ENCODE results near the gene CLCN7.
"Not testable (repeated sequence)": the region's sequence is repeated elsewhere in the genome, so short reads cannot be mapped to it uniquely, and the experiment has no call there.

CLCN7 gene

GRCh38 chr16:1485847-1486496, 11.1 kb upstream of the CLCN7 start:
- no peaks in the 10 kb centered on the region for H3K27me3 ChIP-seq (ENCODE audit: control insufficient read depth, insufficient read depth, low read length)
- no peak overlapping the region for H3K27ac ChIP-seq (ENCODE audit: low read depth, low read length)
- H3K9me3 ChIP-seq (ENCODE audit: control insufficient read depth, insufficient read depth, low read length) = no peaks in the 10 kb centered on the region
- H3K9ac ChIP-seq (ENCODE audit: low read depth, low read length) = no peak overlapping the region
- H3K36me3 ChIP-seq (ENCODE audit: control insufficient read depth, insufficient read depth, low read length) = no peaks in the 10 kb centered on the region
- H3K4me3 ChIP-seq (ENCODE audit: low read depth, low read length) = no peak overlapping the region
- H3K4me1 ChIP-seq (ENCODE audit: control insufficient read depth, insufficient read depth, low read length) = no peaks in the 10 kb centered on the region

- no peak overlapping the region for H3K4me3 ChIP-seq (ENCODE audit: low read depth, low read length)
- no peak overlapping the region for H3K9ac ChIP-seq (ENCODE audit: low read depth, low read length)
- no peaks in the 10 kb centered on the region for H3K4me1 ChIP-seq (ENCODE audit: control insufficient read depth, insufficient read depth, low read length)
- H3K27me3 ChIP-seq (ENCODE audit: control insufficient read depth, insufficient read depth, low read length) = peaks cover 6% of the 10 kb centered on the region; the same call in 1 of the 2 replicates
- H3K9me3 ChIP-seq (ENCODE audit: control insufficient read depth, insufficient read depth, low read length) = no peaks in the 10 kb centered on the region
- no peak overlapping the region for H3K27ac ChIP-seq (ENCODE audit: low read depth, low read length)
- H3K36me3 ChIP-seq (ENCODE audit: control insufficient read depth, insufficient read depth, low read length) = no peaks in the 10 kb centered on the region
These were observed 7.3 kb upstream of the CLCN7 start for GRCh38 chr16:1481906-1482835.

GRCh38 chr16:1478937-1479336, 4.1 kb upstream of the CLCN7 start:
- not testable (repeated sequence) for H3K9me3 ChIP-seq (ENCODE audit: control insufficient read depth, insufficient read depth, low read length); H3K4me1 ChIP-seq (ENCODE audit: control insufficient read depth, insufficient read depth, low read length); H3K27me3 ChIP-seq (ENCODE audit: control insufficient read depth, insufficient read depth, low read length); H3K36me3 ChIP-seq (ENCODE audit: control insufficient read depth, insufficient read depth, low read length); H3K9ac ChIP-seq (ENCODE audit: low read depth, low read length); H3K4me3 ChIP-seq (ENCODE audit: low read depth, low read length); H3K27ac ChIP-seq (ENCODE audit: low read depth, low read length)

GRCh38 chr16:1477033-1477432, 2.2 kb upstream of the CLCN7 start:
- Histone ChIP-seq H3K27ac (ENCODE audit: low read depth, low read length) (no peak overlapping the region), H3K27me3 (ENCODE audit: control insufficient read depth, insufficient read depth, low read length) (peaks cover 6% of the 10 kb centered on the region; the same call in 1 of the 2 replicates), H3K4me3 (ENCODE audit: low read depth, low read length) (no peak overlapping the region), H3K36me3 (ENCODE audit: control insufficient read depth, insufficient read depth, low read length) (no peaks in the 10 kb centered on the region), H3K9me3 (ENCODE audit: control insufficient read depth, insufficient read depth, low read length) (no peaks in the 10 kb centered on the region), H3K9ac (ENCODE audit: low read depth, low read length) (no peak overlapping the region), H3K4me1 (ENCODE audit: control insufficient read depth, insufficient read depth, low read length) (no peaks in the 10 kb centered on the region)

GRCh38 chr16:1475552-1476114, 805 bp upstream of the CLCN7 start:
- Histone ChIP-seq H3K4me1 (ENCODE audit: control insufficient read depth, insufficient read depth, low read length) (no peaks in the 10 kb centered on the region), H3K36me3 (ENCODE audit: control insufficient read depth, insufficient read depth, low read length) (no peaks in the 10 kb centered on the region), H3K27me3 (ENCODE audit: control insufficient read depth, insufficient read depth, low read length) (peaks cover 6% of the 10 kb centered on the region; the same call in 1 of the 2 replicates), H3K27ac (ENCODE audit: low read depth, low read length) (no peak overlapping the region), H3K9me3 (ENCODE audit: control insufficient read depth, insufficient read depth, low read length) (no peaks in the 10 kb centered on the region), H3K9ac (ENCODE audit: low read depth, low read length) (peak overlapping the region; percentile 88), H3K4me3 (ENCODE audit: low read depth, low read length) (peak overlapping the region; percentile 76)

GRCh38 chr16:1474082-1474795, 589 bp downstream of the CLCN7 start:
- Histone ChIP-seq H3K27ac (ENCODE audit: low read depth, low read length) (no peak overlapping the region), H3K9ac (ENCODE audit: low read depth, low read length) (peak overlapping the region; percentile 88), H3K9me3 (ENCODE audit: control insufficient read depth, insufficient read depth, low read length) (no peaks in the 10 kb centered on the region), H3K4me1 (ENCODE audit: control insufficient read depth, insufficient read depth, low read length) (no peaks in the 10 kb centered on the region), H3K27me3 (ENCODE audit: control insufficient read depth, insufficient read depth, low read length) (peaks cover 6% of the 10 kb centered on the region; the same call in 1 of the 2 replicates), H3K4me3 (ENCODE audit: low read depth, low read length) (peak overlapping the region; percentile 76), H3K36me3 (ENCODE audit: control insufficient read depth, insufficient read depth, low read length) (no peaks in the 10 kb centered on the region)

- H3K4me3 ChIP-seq (ENCODE audit: low read depth, low read length) = no peak overlapping the region
These were observed 1.9 kb downstream of the CLCN7 start for GRCh38 chr16:1472974-1473373.

GRCh38 chr16:1471569-1472194, 3.1 kb downstream of the CLCN7 start:
- no peak overlapping the region for H3K27ac ChIP-seq (ENCODE audit: low read depth, low read length)

More at GRCh38 chr16:1472974-1473373, 1.9 kb downstream of the CLCN7 start:
- H3K27ac ChIP-seq (ENCODE audit: low read depth, low read length) = no peak overlapping the region
- H3K9me3 ChIP-seq (ENCODE audit: control insufficient read depth, insufficient read depth, low read length) = no peaks in the 10 kb centered on the region
- no peak overlapping the region for H3K9ac ChIP-seq (ENCODE audit: low read depth, low read length)
- H3K4me1 ChIP-seq (ENCODE audit: control insufficient read depth, insufficient read depth, low read length) = no peaks in the 10 kb centered on the region
- H3K36me3 ChIP-seq (ENCODE audit: control insufficient read depth, insufficient read depth, low read length) = no peaks in the 10 kb centered on the region
- H3K27me3 ChIP-seq (ENCODE audit: control insufficient read depth, insufficient read depth, low read length) = peaks cover 6% of the 10 kb centered on the region; the same call in 1 of the 2 replicates

GRCh38 chr16:1470481-1471251, 4.2 kb downstream of the CLCN7 start:
- H3K27me3 ChIP-seq (ENCODE audit: control insufficient read depth, insufficient read depth, low read length) = no peaks in the 10 kb centered on the region
- H3K27ac ChIP-seq (ENCODE audit: low read depth, low read length) = peak overlapping the region; percentile 31

More at GRCh38 chr16:1471569-1472194, 3.1 kb downstream of the CLCN7 start:
- Histone ChIP-seq H3K27me3 (ENCODE audit: control insufficient read depth, insufficient read depth, low read length) (no peaks in the 10 kb centered on the region), H3K36me3 (ENCODE audit: control insufficient read depth, insufficient read depth, low read length) (no peaks in the 10 kb centered on the region), H3K4me3 (ENCODE audit: low read depth, low read length) (no peak overlapping the region), H3K9me3 (ENCODE audit: control insufficient read depth, insufficient read depth, low read length) (no peaks in the 10 kb centered on the region), H3K4me1 (ENCODE audit: control insufficient read depth, insufficient read depth, low read length) (no peaks in the 10 kb centered on the region), H3K9ac (ENCODE audit: low read depth, low read length) (no peak overlapping the region)

More at GRCh38 chr16:1470481-1471251, 4.2 kb downstream of the CLCN7 start:
- H3K9me3 ChIP-seq (ENCODE audit: control insufficient read depth, insufficient read depth, low read length) = no peaks in the 10 kb centered on the region
- H3K4me1 ChIP-seq (ENCODE audit: control insufficient read depth, insufficient read depth, low read length) = no peaks in the 10 kb centered on the region
- no peaks in the 10 kb centered on the region for H3K36me3 ChIP-seq (ENCODE audit: control insufficient read depth, insufficient read depth, low read length)
- H3K4me3 ChIP-seq (ENCODE audit: low read depth, low read length) = no peak overlapping the region
- no peak overlapping the region; the same call in 1 of the 2 replicates for H3K9ac ChIP-seq (ENCODE audit: low read depth, low read length)
